GM13977 (cell line): ENCODE data around the gene SH3RF2.

Experiments
- DNase-seq: peaks from one replicate; pipeline ENCODE4 v3.0.0; 2012; ENCODE audit warnings: low spot score
- in situ Hi-C: fragments of 300-500 bp; cut with MboI; formaldehyde crosslinking; loops from one replicate; pipeline ENCODE4 v1.12.0; 2022; ENCODE audit warnings: low sequenced_read_pairs, low pct_unique_long_range_greater_than_20kb, mixed read lengths, inconsistent platforms; ENCODE audit not compliant: unreplicated experiment
- TF ChIP-seq, protein P1 (sequence below): IDR thresholded peaks from 2 replicates; pipeline ENCODE4 v1.5.1; 2012; ENCODE audit warnings: mild to moderate bottlenecking, control low read depth; ENCODE audit not compliant: insufficient read depth; ENCODE audit errors: extremely low read depth, missing control alignments

SH3RF2 gene

DNA sequence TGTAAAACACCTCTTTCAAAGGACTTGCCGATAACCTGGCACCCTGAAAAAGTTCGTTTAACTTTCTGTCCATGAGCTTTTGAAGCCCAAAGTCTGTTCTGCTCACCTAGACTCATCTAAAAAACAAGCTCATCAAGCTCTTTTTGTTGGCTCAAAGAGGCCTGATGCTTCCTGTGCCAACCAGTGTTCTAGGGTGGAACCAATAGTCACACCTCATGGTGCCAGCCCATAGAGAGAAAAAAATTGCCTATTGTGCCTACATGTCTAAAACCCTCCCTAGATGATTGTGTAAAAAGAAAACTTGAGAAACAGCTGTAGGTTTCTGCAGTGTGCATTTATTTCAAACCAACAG lies 4.7 kb downstream of the SH3RF2 start:
- in situ Hi-C loops = no loop called here
- no peak for DNase-seq
- TF ChIP-seq, protein P1, sequence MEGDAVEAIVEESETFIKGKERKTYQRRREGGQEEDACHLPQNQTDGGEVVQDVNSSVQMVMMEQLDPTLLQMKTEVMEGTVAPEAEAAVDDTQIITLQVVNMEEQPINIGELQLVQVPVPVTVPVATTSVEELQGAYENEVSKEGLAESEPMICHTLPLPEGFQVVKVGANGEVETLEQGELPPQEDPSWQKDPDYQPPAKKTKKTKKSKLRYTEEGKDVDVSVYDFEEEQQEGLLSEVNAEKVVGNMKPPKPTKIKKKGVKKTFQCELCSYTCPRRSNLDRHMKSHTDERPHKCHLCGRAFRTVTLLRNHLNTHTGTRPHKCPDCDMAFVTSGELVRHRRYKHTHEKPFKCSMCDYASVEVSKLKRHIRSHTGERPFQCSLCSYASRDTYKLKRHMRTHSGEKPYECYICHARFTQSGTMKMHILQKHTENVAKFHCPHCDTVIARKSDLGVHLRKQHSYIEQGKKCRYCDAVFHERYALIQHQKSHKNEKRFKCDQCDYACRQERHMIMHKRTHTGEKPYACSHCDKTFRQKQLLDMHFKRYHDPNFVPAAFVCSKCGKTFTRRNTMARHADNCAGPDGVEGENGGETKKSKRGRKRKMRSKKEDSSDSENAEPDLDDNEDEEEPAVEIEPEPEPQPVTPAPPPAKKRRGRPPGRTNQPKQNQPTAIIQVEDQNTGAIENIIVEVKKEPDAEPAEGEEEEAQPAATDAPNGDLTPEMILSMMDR = no peak

DNA sequence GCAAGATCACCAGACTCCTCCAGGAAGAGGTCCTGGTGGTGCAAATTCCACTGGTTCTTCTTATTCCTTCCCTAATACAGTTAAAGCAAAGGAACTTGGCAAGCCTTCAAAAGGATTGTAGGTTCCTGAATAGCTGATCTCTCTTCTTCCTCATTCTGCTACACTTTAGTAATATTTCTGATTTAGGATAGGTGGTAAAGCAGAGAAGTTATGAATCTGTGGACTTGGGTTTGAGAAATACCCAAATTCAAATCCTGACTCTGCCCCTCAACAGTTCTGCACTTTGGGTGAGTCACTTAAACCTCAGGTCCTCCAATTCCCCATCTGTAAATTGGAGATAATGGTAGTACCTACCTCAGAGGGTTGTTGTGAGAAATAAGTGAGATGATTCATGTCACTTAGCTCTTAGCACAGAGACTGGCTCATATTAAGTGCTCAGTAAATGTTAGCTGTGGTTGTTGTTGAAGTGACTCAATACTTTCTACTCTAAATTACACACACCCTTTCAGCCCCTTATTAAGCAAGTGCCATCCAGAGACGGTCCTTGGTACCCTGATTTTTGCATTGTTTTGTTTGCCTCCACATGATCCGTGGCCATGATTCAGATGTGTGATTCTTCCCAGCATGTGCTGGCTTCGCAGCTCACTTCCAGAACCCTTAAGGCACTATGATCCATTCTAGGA lies 5.2 kb downstream of the SH3RF2 start:
- DNase-seq = no peak
- TF ChIP-seq, protein P1 = no peak
- in situ Hi-C loops = no loop called here

DNA sequence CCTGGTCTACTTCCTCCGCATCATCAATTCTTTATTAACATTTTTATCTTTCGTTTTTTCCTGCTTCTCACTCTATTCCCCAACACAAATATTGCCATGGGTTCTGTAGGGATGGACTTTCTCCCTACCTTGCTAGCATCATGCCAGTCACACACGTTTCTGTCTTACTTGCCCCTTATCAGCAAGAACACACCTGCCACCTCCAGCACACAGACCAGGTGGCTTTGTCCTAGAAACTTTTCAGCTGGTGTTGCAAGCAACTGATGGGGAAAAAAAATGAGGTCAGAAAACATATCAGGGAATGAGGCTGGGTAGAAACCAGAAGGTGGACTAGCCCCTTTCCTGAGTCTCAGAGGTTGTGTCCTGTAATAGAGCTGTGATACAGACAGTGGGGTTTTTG lies 5.8 kb downstream of the SH3RF2 start:
- in situ Hi-C loops = no loop called here
- TF ChIP-seq, protein P1 = no peak
- DNase-seq = no peak

DNA sequence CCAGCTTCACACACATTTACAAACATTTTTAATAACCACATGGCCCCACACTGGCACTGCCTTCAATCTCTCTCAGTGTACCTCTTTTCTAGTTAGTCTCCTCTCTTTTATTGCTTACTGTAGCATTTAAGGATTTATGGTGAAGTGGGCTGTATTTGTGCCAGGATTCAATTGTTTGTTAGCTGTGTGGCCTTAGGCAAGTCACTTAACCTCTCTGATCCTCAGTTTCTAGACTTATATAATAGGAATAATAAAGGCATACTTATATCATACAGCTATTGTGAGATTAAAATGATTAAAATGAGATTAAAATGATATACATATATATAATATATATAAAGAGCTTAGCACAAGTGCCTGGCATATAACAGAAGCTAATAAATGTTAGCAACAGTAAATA lies 6.4 kb downstream of the SH3RF2 start:
- TF ChIP-seq, protein P1 = no peak
- DNase-seq = no peak
- in situ Hi-C loops = no loop called here

DNA sequence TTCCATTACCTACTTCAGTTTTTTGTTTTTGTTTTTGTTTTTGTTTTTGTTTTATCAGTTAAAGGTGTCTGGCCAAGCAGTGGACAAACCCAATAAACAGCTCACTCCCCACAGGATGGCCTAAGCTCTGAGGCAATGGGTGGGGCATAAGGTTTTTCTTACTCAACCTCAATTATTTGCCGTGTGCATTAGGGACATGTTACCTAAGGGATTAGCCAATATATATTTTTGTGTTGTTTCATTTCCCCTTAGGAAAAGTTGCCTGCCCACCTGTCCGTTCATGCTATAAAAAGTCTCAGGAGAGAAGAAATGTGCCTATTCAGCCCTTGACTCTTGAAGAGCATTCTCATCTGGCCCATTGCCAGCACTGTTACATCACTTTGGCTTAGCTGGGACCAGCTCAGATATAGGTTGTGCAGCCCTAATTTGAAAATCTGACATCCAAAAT lies 7.3 kb downstream of the SH3RF2 start:
- DNase-seq = no peak
- in situ Hi-C loops = no loop called here
- TF ChIP-seq, protein P1 = no peak

DNA sequence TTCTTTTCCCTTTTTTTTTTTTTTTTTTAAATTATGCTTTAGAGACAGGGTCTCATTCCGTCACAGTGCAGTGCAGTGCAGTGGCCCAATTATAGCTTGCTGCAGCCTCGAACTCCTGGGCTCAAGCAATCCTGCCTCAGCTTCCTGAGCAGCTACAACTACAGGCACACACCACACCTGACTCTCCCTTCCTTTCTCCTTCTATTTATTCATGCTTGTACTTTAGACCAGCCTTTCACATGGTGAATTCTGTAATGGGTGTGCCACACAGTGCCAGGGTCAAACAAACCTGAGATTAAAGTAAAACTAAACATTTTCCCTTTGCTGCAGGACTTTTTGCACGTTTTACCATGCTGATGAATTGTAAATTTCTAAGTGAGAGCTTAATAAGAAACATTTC lies 8.0 kb downstream of the SH3RF2 start:
- in situ Hi-C loops = no loop called here
- no peak for DNase-seq
- TF ChIP-seq, protein P1 = no peak
